GM12864 (cell line): ENCODE results near the gene TEX30.

ENCODE experiments used
- DNase-seq: peaks from one replicate; pipeline ENCODE4 v3.0.0-alpha.2; 2011; ENCODE audit warnings: low read depth
- H3K4me3 ChIP-seq: 2 replicates; pipeline ENCODE4 v1.5.1; 2011; ENCODE audit warnings: mild to moderate bottlenecking, low read depth, low read length, control low read depth
- TF ChIP-seq, protein P1 (sequence below): IDR thresholded peaks from 2 replicates; pipeline ENCODE4 v1.5.1; 2011; ENCODE audit warnings: low read depth, mild to moderate bottlenecking, moderate library complexity, low read length, control low read depth, inconsistent platforms; ENCODE audit errors: missing control alignments

Gene TEX30

GRCh38 chr13:102814025-102814607 lies 40.5 kb upstream of the TEX30 start:
- no peak overlapping the region for H3K4me3 ChIP-seq
- DNase-seq = no peak
- TF ChIP-seq, protein P1, sequence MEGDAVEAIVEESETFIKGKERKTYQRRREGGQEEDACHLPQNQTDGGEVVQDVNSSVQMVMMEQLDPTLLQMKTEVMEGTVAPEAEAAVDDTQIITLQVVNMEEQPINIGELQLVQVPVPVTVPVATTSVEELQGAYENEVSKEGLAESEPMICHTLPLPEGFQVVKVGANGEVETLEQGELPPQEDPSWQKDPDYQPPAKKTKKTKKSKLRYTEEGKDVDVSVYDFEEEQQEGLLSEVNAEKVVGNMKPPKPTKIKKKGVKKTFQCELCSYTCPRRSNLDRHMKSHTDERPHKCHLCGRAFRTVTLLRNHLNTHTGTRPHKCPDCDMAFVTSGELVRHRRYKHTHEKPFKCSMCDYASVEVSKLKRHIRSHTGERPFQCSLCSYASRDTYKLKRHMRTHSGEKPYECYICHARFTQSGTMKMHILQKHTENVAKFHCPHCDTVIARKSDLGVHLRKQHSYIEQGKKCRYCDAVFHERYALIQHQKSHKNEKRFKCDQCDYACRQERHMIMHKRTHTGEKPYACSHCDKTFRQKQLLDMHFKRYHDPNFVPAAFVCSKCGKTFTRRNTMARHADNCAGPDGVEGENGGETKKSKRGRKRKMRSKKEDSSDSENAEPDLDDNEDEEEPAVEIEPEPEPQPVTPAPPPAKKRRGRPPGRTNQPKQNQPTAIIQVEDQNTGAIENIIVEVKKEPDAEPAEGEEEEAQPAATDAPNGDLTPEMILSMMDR = no peak

DNA sequence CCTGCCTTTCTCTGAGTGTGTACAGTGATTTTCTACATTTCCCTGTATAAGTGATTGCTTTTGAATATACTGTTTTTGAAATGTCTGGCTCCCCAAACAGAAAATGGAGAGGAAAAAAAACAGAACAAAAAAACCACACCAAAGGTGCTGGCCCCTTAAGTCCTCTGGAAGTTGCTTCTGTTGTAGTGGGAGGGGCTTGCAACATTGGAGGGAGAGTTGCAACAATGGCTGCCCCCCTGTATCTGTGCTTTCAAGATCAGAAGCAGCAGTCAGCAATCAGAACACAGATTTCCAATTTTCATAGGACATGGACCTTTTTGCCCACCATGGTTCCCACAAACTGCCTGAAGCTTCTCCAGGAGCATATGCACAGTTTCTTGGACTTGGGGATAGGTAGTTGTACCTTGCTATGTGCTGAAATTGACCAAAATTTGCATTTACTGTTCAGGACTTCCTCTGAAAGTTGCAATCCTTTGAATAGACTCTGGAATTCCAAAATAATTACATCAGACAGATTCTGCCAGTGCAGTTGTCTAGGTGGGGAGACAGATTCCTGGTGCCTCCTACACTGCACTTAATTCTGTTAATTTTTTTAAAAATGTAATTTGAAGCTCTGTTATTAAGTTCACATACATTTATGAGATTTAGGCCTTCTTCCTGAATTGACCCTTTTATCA lies 39.2 kb upstream of the TEX30 start:
- H3K4me3 ChIP-seq = no peak overlapping the region
- DNase-seq = no peak
- TF ChIP-seq, protein P1 = no peak

DNA sequence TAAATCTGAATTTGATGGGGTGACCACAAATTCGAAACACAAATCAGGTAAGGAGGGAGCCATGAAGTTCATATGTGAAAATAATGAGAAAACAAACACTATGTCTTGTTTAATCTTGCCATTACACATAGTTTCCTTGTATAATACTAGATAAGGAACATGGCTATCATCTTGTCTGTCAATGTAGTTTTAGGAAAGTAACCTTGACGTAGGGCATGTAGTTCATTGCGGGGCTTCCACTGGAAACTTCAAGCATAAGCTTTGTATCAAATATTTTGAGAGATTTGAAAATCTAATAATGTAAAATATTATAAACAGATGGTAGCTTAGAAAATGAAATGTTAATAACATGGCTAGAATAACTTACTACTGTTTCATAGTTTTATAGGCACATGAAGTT lies 34.1 kb upstream of the TEX30 start:
- TF ChIP-seq, protein P1 = no peak
- no peak overlapping the region for H3K4me3 ChIP-seq
- no peak for DNase-seq

GRCh38 chr13:102805680-102806079 lies 32.1 kb upstream of the TEX30 start:
- TF ChIP-seq, protein P1 = no peak

GRCh38 chr13:102800145-102801041 lies 26.8 kb upstream of the TEX30 start:
- TF ChIP-seq, protein P1 = peak; percentile 77
- H3K4me3 ChIP-seq = peak overlapping the region; percentile 96
- peak; percentile 33 for DNase-seq

More at GRCh38 chr13:102805680-102806079, 32.1 kb upstream of the TEX30 start:
- H3K4me3 ChIP-seq = no peak overlapping the region
- DNase-seq = no peak

DNA sequence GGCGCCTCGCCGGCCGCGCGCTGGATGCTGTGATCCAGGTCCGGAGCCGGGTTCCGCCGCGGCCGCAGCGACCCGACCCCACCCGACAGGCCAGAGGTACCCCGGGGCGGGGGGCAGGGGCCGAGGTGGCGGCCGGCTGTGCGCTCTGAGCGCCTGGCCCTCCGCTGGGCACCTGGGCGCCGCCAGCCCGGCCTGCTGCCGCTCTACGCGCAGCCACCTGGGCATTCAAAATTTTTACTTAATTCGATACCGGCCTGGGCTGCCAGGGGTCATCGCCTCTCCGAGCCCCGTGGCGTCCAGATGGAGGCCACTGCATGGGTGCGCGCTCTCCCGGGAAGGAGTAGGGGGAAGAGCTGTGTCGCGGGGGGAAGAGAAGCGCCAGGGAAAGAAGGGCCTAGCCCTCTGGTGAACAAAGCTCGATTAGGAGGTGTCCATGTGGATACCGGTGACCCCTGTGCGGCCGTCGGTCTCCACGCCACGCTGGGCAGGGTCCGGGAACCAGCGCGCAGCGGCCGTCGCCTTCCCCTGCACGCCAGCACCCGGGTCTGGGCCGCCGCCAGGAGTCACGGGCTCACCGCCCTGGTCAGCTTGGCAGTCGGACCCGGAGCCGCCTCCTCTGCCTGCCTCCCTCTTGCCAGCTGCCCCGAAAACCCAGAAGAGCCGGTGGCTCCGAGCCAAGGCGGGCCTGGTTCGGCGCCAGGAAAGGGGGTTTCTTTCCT lies 26.0 kb upstream of the TEX30 start:
- TF ChIP-seq, protein P1 = no peak
- no peak for DNase-seq
- H3K4me3 ChIP-seq = peak overlapping the region; percentile 96
